ENCODE data around the gene IBA57.
"Not testable (repeated sequence)": the region's sequence is repeated elsewhere in the genome, so short reads cannot be mapped to it uniquely, and the experiment has no call there.

Gene IBA57

GRCh38 chr1:228218513-228219244 lies 53.1 kb downstream of the IBA57 start:
- peaks cover 0 to 43% (median 0%) of the 10 kb centered on the region in 3 donors for H3K36me3 ChIP-seq
- H3K27me3 ChIP-seq: peaks cover 0 to 5% of the 10 kb centered on the region in 2 donors
- intact Hi-C loops (cut with DNase I; ENCODE audit: low total_unique reads): loop anchor here (10.0 kb wide), 1 partner anchor 186 kb away; the partner anchor contains the start of gene TRIM11
- H3K4me3 ChIP-seq: no peak overlapping the region
- no peak overlapping the region for H3K27ac ChIP-seq
- H3K9me3 ChIP-seq: peaks cover 0 to 2% (median 0%) of the 10 kb centered on the region in 3 donors
- DNase-seq: no peak
- no peak for TF ChIP-seq CTCF (IDR thresholded peaks at IDR 0.05)
- peaks cover 0 to 8% (median 5%) of the 10 kb centered on the region in 4 donors for H3K4me1 ChIP-seq

GRCh38 chr1:228219245-228219961 lies 53.8 kb downstream of the IBA57 start:
- Histone ChIP-seq H3K9me3 (peaks cover 0 to 9% (median 3%) of the 10 kb centered on the region in 3 donors), H3K27ac (no peak overlapping the region), H3K36me3 (peaks cover 0 to 50% (median 2%) of the 10 kb centered on the region in 3 donors), H3K4me1 (peaks cover 0 to under 1% (median 0%) of the 10 kb centered on the region in 4 donors), H3K27me3 (no peaks in the 10 kb centered on the region), H3K4me3 (no peak overlapping the region)
- intact Hi-C loops (cut with DNase I; ENCODE audit: low total_unique reads): loop anchor here (10.0 kb wide), 1 partner anchor 185 kb away; the partner anchor contains the start of gene TRIM11
- TF ChIP-seq CTCF (IDR thresholded peaks at IDR 0.05): no peak
- DNase-seq: peak in 1 of 2 donors; percentile 49

GRCh38 chr1:228219962-228220780 lies 54.6 kb downstream of the IBA57 start:
- no peak for TF ChIP-seq CTCF (IDR thresholded peaks at IDR 0.05)
- Histone ChIP-seq H3K4me1 (no peaks in the 10 kb centered on the region), H3K27ac (no peak overlapping the region), H3K27me3 (no peaks in the 10 kb centered on the region), H3K4me3 (no peak overlapping the region), H3K36me3 (peaks cover 4 to 58% (median 9%) of the 10 kb centered on the region in 3 donors), H3K9me3 (peaks cover 7 to 17% (median 9%) of the 10 kb centered on the region in 3 donors)
- DNase-seq: no peak
- intact Hi-C loops (cut with DNase I; ENCODE audit: low total_unique reads): loop anchor here (10.0 kb wide), 1 partner anchor 185 kb away; the partner anchor contains the start of gene TRIM11

GRCh38 chr1:228221097-228221496 lies 55.5 kb downstream of the IBA57 start:
- intact Hi-C loops (cut with DNase I; ENCODE audit: low total_unique reads); H3K4me1 ChIP-seq: not testable (repeated sequence)
- H3K9me3 ChIP-seq: peaks cover 7 to 23% (median 15%) of the 10 kb centered on the region in 3 donors

GRCh38 chr1:228222548-228222947 lies 56.9 kb downstream of the IBA57 start:
- DNase-seq: no peak
- peaks cover 6 to 48% (median 14%) of the 10 kb centered on the region in 3 donors for H3K36me3 ChIP-seq
- H3K4me3 ChIP-seq: no peak overlapping the region
- no peak for TF ChIP-seq CTCF (IDR thresholded peaks at IDR 0.05)
- H3K27me3 ChIP-seq: no peaks in the 10 kb centered on the region
- no peak overlapping the region for H3K27ac ChIP-seq
- intact Hi-C loops (cut with DNase I; ENCODE audit: low total_unique reads): no loop called here
- no peaks in the 10 kb centered on the region for H3K4me1 ChIP-seq
- H3K9me3 ChIP-seq: peaks cover 7 to 23% (median 15%) of the 10 kb centered on the region in 3 donors

More at GRCh38 chr1:228221097-228221496, 55.5 kb downstream of the IBA57 start:
- not testable (repeated sequence) for DNase-seq, H3K27ac ChIP-seq, H3K4me3 ChIP-seq, H3K27me3 ChIP-seq
- H3K36me3 ChIP-seq: peaks cover 6 to 63% (median 14%) of the 10 kb centered on the region in 3 donors

Data from tibial artery (tissue), 4 donors.